CD14-positive monocyte (primary cell): Measurements from ENCODE around the gene SCGB3A1. TPM values are rescaled to one million over a fixed set of nuclear protein-coding genes. Genes with fewer than 3 reads are reported as not detected.

Experiments used
- DNase-seq, 3 donors: peaks; one replicate each; pipeline ENCODE4 v3.0.0-alpha.2; 2011 to 2022
- H2AFZ ChIP-seq: 2 replicates; pipeline ENCODE4 v1.6.0; 2012; ENCODE audit warnings: mild to moderate bottlenecking, low read depth, low read length, inconsistent platforms; ENCODE audit not compliant: insufficient read depth, poor library complexity, severe bottlenecking
- H3K27ac ChIP-seq, 2 donors: 1 replicate in 1 of 2; 2 replicates in 1 of 2; pipeline ENCODE4 v1.5.1; 2012 to 2013; ENCODE audit warnings: low read length in 2 of 2, control low read depth in 1 of 2, inconsistent platforms in 1 of 2, low read depth in 1 of 2, mild to moderate bottlenecking in 1 of 2
- H3K27me3 ChIP-seq, 2 donors: one replicate each; pipeline versions ENCODE4 v1.6.0 to v1.6.1; 2011 to 2013; ENCODE audit warnings: low read length in 2 of 2; ENCODE audit not compliant: control insufficient read depth in 2 of 2, insufficient read depth in 2 of 2
- H3K36me3 ChIP-seq, 2 donors: replicated peaks in 1 of 2; 1 replicate in 1 of 2; 2 replicates in 1 of 2; pipeline versions ENCODE4 v1.5.1 to v1.6.1; 2012 to 2013; ENCODE audit warnings: low read length in 2 of 2, control low read depth in 1 of 2, inconsistent platforms in 1 of 2, mild to moderate bottlenecking in 1 of 2; ENCODE audit not compliant: insufficient read depth in 2 of 2, control insufficient read depth in 1 of 2
- H3K4me1 ChIP-seq, 2 donors: 1 replicate in 1 of 2; 2 replicates in 1 of 2; pipeline versions ENCODE4 v1.5.1 to v1.6.1; 2012 to 2013; ENCODE audit warnings: low read length in 2 of 2, control low read depth in 1 of 2, inconsistent platforms in 1 of 2, mild to moderate bottlenecking in 1 of 2, moderate library complexity in 1 of 2; ENCODE audit not compliant: insufficient read depth in 2 of 2, control insufficient read depth in 1 of 2
- H3K4me2 ChIP-seq: replicated peaks from 2 replicates; pipeline ENCODE3; 2012; ENCODE audit warnings: low read length, moderate library complexity, mild to moderate bottlenecking; ENCODE audit not compliant: poor library complexity, severe bottlenecking; ENCODE audit errors: extremely low read depth
- H3K4me3 ChIP-seq, 3 experiments: fragments of 200-600 bp in 1 of 3; sonication (generic) in 1 of 3; replicated peaks in 1 of 3; 1 replicate in 2 of 3; 2 replicates in 1 of 3; pipeline ENCODE4 v1.5.1; 2011 to 2013; ENCODE audit warnings: low read length in 3 of 3, mild to moderate bottlenecking in 3 of 3, control low read depth in 2 of 3, low read depth in 2 of 3, inconsistent platforms in 1 of 3, moderate library complexity in 1 of 3
- H3K79me2 ChIP-seq: 2 replicates; pipeline ENCODE4 v1.6.0; 2012; ENCODE audit warnings: mild to moderate bottlenecking, control low read depth, inconsistent platforms, low read length, moderate library complexity; ENCODE audit not compliant: insufficient read depth
- H3K9ac ChIP-seq: 2 replicates; pipeline ENCODE4 v1.6.0; 2017; ENCODE audit warnings: low read length, mild to moderate bottlenecking; ENCODE audit not compliant: insufficient read depth, poor library complexity, severe bottlenecking
- H3K9me3 ChIP-seq, 2 donors: replicated peaks in 1 of 2; 1 replicate in 1 of 2; 2 replicates in 1 of 2; pipeline versions ENCODE4 v1.5.1 to v1.6.1; 2012 to 2013; ENCODE audit warnings: low read length in 2 of 2, control low read depth in 1 of 2; ENCODE audit not compliant: control insufficient read depth in 1 of 2, insufficient read depth in 1 of 2
- H4K20me1 ChIP-seq: 2 replicates; pipeline ENCODE4 v1.6.0; 2012; ENCODE audit warnings: mild to moderate bottlenecking, low read length, control low read depth, moderate library complexity; ENCODE audit not compliant: insufficient read depth
- H3K27ac Mint-ChIP-seq, 7 donors: one replicate each; pipeline ENCODE4 v1.8.0; 2020; ENCODE audit warnings: mild to moderate bottlenecking in 7 of 7, mixed read lengths in 7 of 7, moderate library complexity in 6 of 7, inconsistent platforms in 2 of 7
- H3K27me3 Mint-ChIP-seq, 3 donors: one replicate each; pipeline ENCODE4 v1.8.0; 2021 to 2022; ENCODE audit warnings: low read depth in 3 of 3, mild to moderate bottlenecking in 3 of 3, mixed read lengths in 3 of 3, moderate library complexity in 3 of 3, inconsistent platforms in 1 of 3
- H3K36me3 Mint-ChIP-seq, 2 donors: one replicate each; pipeline ENCODE4 v1.8.0; 2020; ENCODE audit warnings: mixed read lengths in 2 of 2, inconsistent platforms in 1 of 2, mild to moderate bottlenecking in 1 of 2
- H3K4me1 Mint-ChIP-seq: one replicate; pipeline ENCODE4 v1.8.0; 2020; ENCODE audit warnings: mild to moderate bottlenecking, mixed read lengths
- H3K4me3 Mint-ChIP-seq, 2 donors: one replicate each; pipeline ENCODE4 v1.8.0; 2020; ENCODE audit warnings: mild to moderate bottlenecking in 2 of 2, mixed read lengths in 2 of 2, moderate library complexity in 1 of 2
- H3K9me3 Mint-ChIP-seq, 7 donors: one replicate each; pipeline ENCODE4 v1.8.0; 2020 to 2022; ENCODE audit warnings: mixed read lengths in 7 of 7, mild to moderate bottlenecking in 6 of 7, moderate library complexity in 6 of 7, inconsistent platforms in 2 of 7
- CTCF ChIP-seq: fragments of 200-600 bp; IDR thresholded peaks from one replicate; pipeline ENCODE4 v1.8.0; 2022; ENCODE audit warnings: antibody characterized with exemption, mild to moderate bottlenecking
- WGBS: methylation state at CpG from one replicate; pipeline ENCODE4 v1.1.5; 2013; ENCODE audit warnings: missing lambda C conversion rate; ENCODE audit not compliant: insufficient coverage; 5-methylcytosine and 5-hydroxymethylcytosine counted together
- intact Hi-C, 2 donors: fragments of 100-400 bp; cut with micrococcal nuclease; formaldehyde crosslinking; loops; one replicate each; pipeline versions ENCODE4 v1.15.0 to v1.15.1; 2023
- polyA plus RNA-seq, 3 donors: library from polyadenylated mRNA; depleted of rRNA in 1 of 3; unstranded in 2 of 3; stranded (reverse) in 1 of 3; fragments of 300-500 nt in 2 of 3; fragments of >200 nt in 1 of 3; fragmentation: Illumina TruSeq in 2 of 3; gene quantifications; 1 replicate in 2 of 3; 2 replicates in 1 of 3; pipeline ENCODE4 v1.2.3, GENCODE V29; 2012 to 2021

Gene SCGB3A1
- polyA plus RNA-seq, 3 donors: 0.49 to 0.83 (median 0.59) TPM

- no peak for DNase-seq
- no peaks in the 10 kb centered on the region for H3K27me3 ChIP-seq
- H3K36me3 ChIP-seq: no peaks in the 10 kb centered on the region
- Mint-ChIP-seq H3K27me3 (peaks cover 3 to 7% (median 5%) of the 10 kb centered on the region in 3 donors), H3K27ac (no peak overlapping the region), H3K4me3 (no peak overlapping the region), H3K9me3 (peaks cover 0 to 3% (median 0%) of the 10 kb centered on the region in 7 donors), H3K36me3 (no peaks in the 10 kb centered on the region), H3K4me1 (no peaks in the 10 kb centered on the region)
- no peak overlapping the region for H3K4me3 ChIP-seq
- no peak for TF ChIP-seq CTCF
- H3K9ac ChIP-seq: no peak overlapping the region
- H3K9me3 ChIP-seq: no peaks in the 10 kb centered on the region
- no peaks in the 10 kb centered on the region for H4K20me1 ChIP-seq
- H3K79me2 ChIP-seq: no peaks in the 10 kb centered on the region
- no peak overlapping the region for H3K27ac ChIP-seq
- H3K4me2 ChIP-seq: no peak overlapping the region
- 94% methylated on average over 20 of the region's 20 CpGs for WGBS
- intact Hi-C loops: no loop called here
- H2AFZ ChIP-seq: no peak overlapping the region
- H3K4me1 ChIP-seq: no peaks in the 10 kb centered on the region
Observed at GRCh38 chr5:180637962-180638680, 46.8 kb upstream of the SCGB3A1 start.

- Histone ChIP-seq H3K4me2 (no peak overlapping the region), H3K4me1 (no peaks in the 10 kb centered on the region), H3K79me2 (no peaks in the 10 kb centered on the region), H3K4me3 (no peak overlapping the region), H3K9ac (no peak overlapping the region), H3K27me3 (no peaks in the 10 kb centered on the region), H4K20me1 (no peaks in the 10 kb centered on the region), H3K9me3 (no peaks in the 10 kb centered on the region), H2AFZ (no peak overlapping the region), H3K27ac (no peak overlapping the region), H3K36me3 (no peaks in the 10 kb centered on the region)
- DNase-seq: no peak
- Mint-ChIP-seq H3K4me3 (no peak overlapping the region), H3K27ac (no peak overlapping the region), H3K27me3 (peaks cover 3 to 5% (median 5%) of the 10 kb centered on the region in 3 donors), H3K9me3 (peaks cover 0 to 3% (median 0%) of the 10 kb centered on the region in 7 donors), H3K36me3 (no peaks in the 10 kb centered on the region), H3K4me1 (no peaks in the 10 kb centered on the region)
- intact Hi-C loops: no loop called here
- no peak for TF ChIP-seq CTCF
- 80% methylated on average over 15 of the region's 18 CpGs for WGBS
Observed at GRCh38 chr5:180636403-180637075, 45.2 kb upstream of the SCGB3A1 start.
